Measurements from ENCODE around the gene DLL3.

- TF ChIP-seq EZH2 (IDR thresholded peaks at IDR 0.05; ENCODE audit: insufficient read depth, poor library complexity, severe bottlenecking) (no peak), EZH2phosphoT487 (IDR thresholded peaks at IDR 0.05; ENCODE audit: insufficient read depth, low read depth) (no peak)
These were observed 24.6 kb upstream of the DLL3 start for GRCh38 chr19:39474139-39474620.
